Neural crest cell (in vitro differentiated cells): ENCODE data around the gene PPP1R13B. TPM values are rescaled to one million over a fixed set of nuclear protein-coding genes. Genes with fewer than 3 reads are reported as not detected.
A peak's percentile ranks its signal among the peaks of the same experiment; 100 is the strongest.

Experiments used
- DNase-seq: peaks from one replicate; pipeline ENCODE4 v3.0.0; 2021; ENCODE audit warnings: low read depth, mixed read lengths, low spot score
- H3K27ac Mint-ChIP-seq: one replicate; pipeline ENCODE4 v1.8.0; 2021; ENCODE audit warnings: mild to moderate bottlenecking, mixed read lengths; ENCODE audit not compliant: unreplicated experiment
- H3K27me3 Mint-ChIP-seq: 2 replicates; pipeline ENCODE4 v1.8.0; 2021; ENCODE audit warnings: low read depth, mild to moderate bottlenecking, mixed read lengths
- H3K36me3 Mint-ChIP-seq: 2 replicates; pipeline ENCODE4 v1.8.0; 2021; ENCODE audit warnings: low read depth, mild to moderate bottlenecking, mixed read lengths
- H3K4me1 Mint-ChIP-seq: 2 replicates; pipeline ENCODE4 v1.8.0; 2021; ENCODE audit warnings: mixed read lengths
- H3K4me3 Mint-ChIP-seq: one replicate; pipeline ENCODE4 v1.8.0; 2021; ENCODE audit warnings: mild to moderate bottlenecking, mixed read lengths
- H3K9me3 Mint-ChIP-seq: 2 replicates; pipeline ENCODE4 v1.8.0; 2021; ENCODE audit warnings: mixed read lengths
- CTCF ChIP-seq: fragments of 200-600 bp; sonication (generic); conservative IDR thresholded peaks from 2 replicates; pipeline ENCODE4 v1.5.0; 2021; ENCODE audit warnings: antibody characterized with exemption, mild to moderate bottlenecking
- total RNA-seq: library from RNA; stranded (reverse); gene quantifications from 2 replicates; pipeline ENCODE4 v1.2.1, GENCODE V29; 2021

Gene PPP1R13B
- total RNA-seq, 1 donor from 2014 or later = 6.8 TPM

GRCh38 chr14:103867020-103867419, 19.6 kb upstream of the PPP1R13B start:
- Mint-ChIP-seq H3K27me3 (no peaks in the 10 kb centered on the region), H3K36me3 (no peaks in the 10 kb centered on the region), H3K27ac (no peak overlapping the region), H3K9me3 (no peaks in the 10 kb centered on the region), H3K4me3 (no peak overlapping the region), H3K4me1 (no peaks in the 10 kb centered on the region)
- no peak for DNase-seq
- no peak for TF ChIP-seq CTCF

- Mint-ChIP-seq H3K27me3 (no peaks in the 10 kb centered on the region), H3K4me3 (no peak overlapping the region), H3K9me3 (no peaks in the 10 kb centered on the region), H3K4me1 (no peaks in the 10 kb centered on the region), H3K36me3 (no peaks in the 10 kb centered on the region), H3K27ac (no peak overlapping the region)
- TF ChIP-seq CTCF = no peak
- no peak for DNase-seq
These were observed 15.9 kb upstream of the PPP1R13B start for GRCh38 chr14:103863245-103863644.

GRCh38 chr14:103862393-103862782, 15.0 kb upstream of the PPP1R13B start:
- Mint-ChIP-seq H3K9me3 (no peaks in the 10 kb centered on the region), H3K27me3 (no peaks in the 10 kb centered on the region), H3K4me3 (no peak overlapping the region), H3K4me1 (no peaks in the 10 kb centered on the region), H3K27ac (no peak overlapping the region), H3K36me3 (no peaks in the 10 kb centered on the region)
- DNase-seq = no peak
- TF ChIP-seq CTCF = no peak

GRCh38 chr14:103861413-103862392, 14.3 kb upstream of the PPP1R13B start:
- Mint-ChIP-seq H3K9me3 (no peaks in the 10 kb centered on the region), H3K36me3 (no peaks in the 10 kb centered on the region), H3K27ac (peak overlapping the region; percentile 67), H3K4me1 (peaks cover under 1% of the 10 kb centered on the region), H3K27me3 (peaks cover 2% of the 10 kb centered on the region), H3K4me3 (no peak overlapping the region)
- no peak for DNase-seq
- TF ChIP-seq CTCF = no peak

GRCh38 chr14:103859416-103860202, 12.2 kb upstream of the PPP1R13B start:
- no peak for DNase-seq
- no peak overlapping the region for H3K27ac Mint-ChIP-seq
- H3K27me3 Mint-ChIP-seq = peaks cover 2% of the 10 kb centered on the region
- no peaks in the 10 kb centered on the region for H3K36me3 Mint-ChIP-seq
- TF ChIP-seq CTCF = no peak
- H3K9me3 Mint-ChIP-seq = no peaks in the 10 kb centered on the region
- peaks cover 18% of the 10 kb centered on the region for H3K4me1 Mint-ChIP-seq
- H3K4me3 Mint-ChIP-seq = no peak overlapping the region
